ENCODE measurements around the gene MORN4. TPM values are rescaled to one million over a fixed set of nuclear protein-coding genes. Genes with fewer than 3 reads are reported as not detected.
A peak's percentile ranks its signal among the peaks of the same experiment; 100 is the strongest.
"Not testable (repeated sequence)": the region's sequence is repeated elsewhere in the genome, so short reads cannot be mapped to it uniquely, and the experiment has no call there.

The MORN4 gene
- total and polyA plus RNA-seq, 3 experiments from 2014 or later = 1.7 to 3.1 (median 2.7) TPM

DNA sequence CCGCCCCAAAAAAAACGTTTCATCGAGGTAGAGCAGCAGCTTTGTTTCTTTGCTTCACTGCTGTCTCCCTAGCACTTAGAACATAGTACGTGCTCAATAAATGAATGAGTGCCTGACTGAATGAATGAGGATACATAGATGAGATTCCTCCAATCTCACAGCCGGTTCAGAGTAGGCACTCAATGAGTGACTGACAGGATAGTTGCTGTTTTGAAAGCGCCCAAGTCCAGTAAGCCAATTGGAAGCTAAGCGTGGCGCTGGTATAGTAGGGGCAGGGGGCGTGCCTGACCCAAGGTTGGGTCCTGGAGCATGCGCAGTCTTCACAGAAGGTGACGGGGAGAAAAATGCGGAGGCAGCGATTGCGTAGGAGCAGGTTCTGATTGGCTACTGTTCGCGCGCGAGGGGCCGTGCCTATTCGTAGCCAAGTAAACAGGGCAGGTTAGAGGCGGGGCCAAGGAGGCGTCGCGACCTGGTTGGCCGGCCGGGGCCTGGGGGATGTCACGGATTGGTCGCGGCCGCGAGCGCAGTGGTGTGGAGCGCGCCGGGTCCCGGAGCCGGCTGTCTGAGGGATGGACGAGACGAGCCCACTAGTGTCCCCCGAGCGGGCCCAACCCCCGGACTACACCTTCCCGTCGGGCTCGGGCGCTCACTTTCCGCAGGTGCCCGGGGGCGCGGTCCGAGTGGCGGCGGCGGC lies 7.0 kb upstream of the MORN4 start, which contains the start of gene PI4K2A:
Gene PI4K2A (plus strand): TSS at position 498 of the 694 bp plus-strand sequence. CDS start 72 bp downstream, at position 570.
- ChIA-PET POLR2A (interaction anchor here (0.6 to 0.9 kb wide), 2 partner anchors 9 to 96 kb away, joined by 3 to 5 read pairs; no protein-coding TSS in a partner anchor), CTCF (no interaction called here)
- Mint-ChIP-seq H3K4me1 (peaks cover 26 to 31% (median 27%) of the 10 kb centered on the region in 3 donors), H3K4me3 (peak within 1 kb of the TSS; percentile 94 to 99 (median 96)), H3K9me3 (no peaks in the 10 kb centered on the region), H3K27me3 (no peaks in the 10 kb centered on the region), H3K27ac (peak within 1 kb of the TSS; percentile 83 to 99 (median 90)), H3K36me3 (peaks cover 0 to 19% (median 2%) of the 10 kb centered on the region in 3 donors)
- peak; percentile 98 to 99 (median 98) for DNase-seq
- Histone ChIP-seq H3K9me3 (ENCODE audit: low read length) (no peaks in the 10 kb centered on the region), H3K4me3 (ENCODE audit: low read length) (peak within 1 kb of the TSS; percentile 78), H3K36me3 (ENCODE audit: insufficient read depth, low read length) (no peaks in the 10 kb centered on the region), H3K27ac (ENCODE audit: low read depth, low read length) (peak within 1 kb of the TSS; percentile 65), H3K27me3 (ENCODE audit: insufficient read depth, low read length, poor library complexity, severe bottlenecking) (no peaks in the 10 kb centered on the region), H3K4me1 (ENCODE audit: insufficient read depth, low read length) (peaks cover 18% of the 10 kb centered on the region)

GRCh38 chr10:97639090-97639489 lies 5.8 kb upstream of the MORN4 start:
- H3K9me3 ChIP-seq (ENCODE audit: low read length); H3K27me3 ChIP-seq (ENCODE audit: insufficient read depth, low read length, poor library complexity, severe bottlenecking); H3K36me3 ChIP-seq (ENCODE audit: insufficient read depth, low read length); H3K9me3 Mint-ChIP-seq; DNase-seq; H3K27me3 Mint-ChIP-seq; POLR2A ChIA-PET; H3K4me3 Mint-ChIP-seq; H3K4me3 ChIP-seq (ENCODE audit: low read length); H3K27ac ChIP-seq (ENCODE audit: low read depth, low read length): not testable (repeated sequence)
- H3K27ac Mint-ChIP-seq = peak overlapping the region in 1 of 8 donors; percentile 7
- peaks cover 18% of the 10 kb centered on the region for H3K4me1 ChIP-seq (ENCODE audit: insufficient read depth, low read length)
- peaks cover 24 to 31% (median 27%) of the 10 kb centered on the region in 3 donors for H3K4me1 Mint-ChIP-seq
- CTCF ChIA-PET = interaction anchor here (1.0 to 1.1 kb wide), 2 partner anchors 9 to 38 kb away, joined by 3 read pairs; no protein-coding TSS in a partner anchor
- H3K36me3 Mint-ChIP-seq = peaks cover 0 to 10% (median 2%) of the 10 kb centered on the region in 3 donors

- Mint-ChIP-seq H3K27me3 (peaks cover 0 to 3% of the 10 kb centered on the region in 2 donors), H3K36me3 (peaks cover 0 to 10% (median 3%) of the 10 kb centered on the region in 3 donors), H3K4me1 (peaks cover 18 to 23% (median 22%) of the 10 kb centered on the region in 3 donors), H3K4me3 (no peak overlapping the region), H3K9me3 (no peaks in the 10 kb centered on the region), H3K27ac (no peak overlapping the region)
- Histone ChIP-seq H3K27me3 (ENCODE audit: insufficient read depth, low read length, poor library complexity, severe bottlenecking) (no peaks in the 10 kb centered on the region), H3K4me3 (ENCODE audit: low read length) (no peak overlapping the region), H3K36me3 (ENCODE audit: insufficient read depth, low read length) (no peaks in the 10 kb centered on the region), H3K4me1 (ENCODE audit: insufficient read depth, low read length) (peaks cover 11% of the 10 kb centered on the region), H3K27ac (ENCODE audit: low read depth, low read length) (no peak overlapping the region), H3K9me3 (ENCODE audit: low read length) (no peaks in the 10 kb centered on the region)
- CTCF ChIA-PET = no interaction called here
- DNase-seq = no peak
- POLR2A ChIA-PET = no interaction called here
Measured at GRCh38 chr10:97635577-97635976, 2.3 kb upstream of the MORN4 start.

GRCh38 chr10:97633921-97634320 lies 621 bp upstream of the MORN4 start:
- H3K36me3 Mint-ChIP-seq = peaks cover 0 to 8% (median 3%) of the 10 kb centered on the region in 3 donors
- peak overlapping the region in 7 of 8 donors; percentile 51 to 94 (median 88) for H3K27ac Mint-ChIP-seq
- H3K4me3 ChIP-seq (ENCODE audit: low read length) = peak overlapping the region; percentile 68
- peak in 1 of 5 donors; percentile 1 for DNase-seq
- H3K27me3 Mint-ChIP-seq = peaks cover 0 to 3% of the 10 kb centered on the region in 2 donors
- POLR2A ChIA-PET = no interaction called here
- peaks cover 14 to 17% (median 15%) of the 10 kb centered on the region in 3 donors for H3K4me1 Mint-ChIP-seq
- H3K36me3 ChIP-seq (ENCODE audit: insufficient read depth, low read length) = no peaks in the 10 kb centered on the region
- CTCF ChIA-PET = no interaction called here
- H3K27ac ChIP-seq (ENCODE audit: low read depth, low read length) = no peak overlapping the region
- H3K9me3 Mint-ChIP-seq = no peaks in the 10 kb centered on the region
- H3K4me1 ChIP-seq (ENCODE audit: insufficient read depth, low read length) = peaks cover 6% of the 10 kb centered on the region
- peak overlapping the region; percentile 96 to 99 (median 98) for H3K4me3 Mint-ChIP-seq
- no peaks in the 10 kb centered on the region for H3K9me3 ChIP-seq (ENCODE audit: low read length)
- no peaks in the 10 kb centered on the region for H3K27me3 ChIP-seq (ENCODE audit: insufficient read depth, low read length, poor library complexity, severe bottlenecking)

DNA sequence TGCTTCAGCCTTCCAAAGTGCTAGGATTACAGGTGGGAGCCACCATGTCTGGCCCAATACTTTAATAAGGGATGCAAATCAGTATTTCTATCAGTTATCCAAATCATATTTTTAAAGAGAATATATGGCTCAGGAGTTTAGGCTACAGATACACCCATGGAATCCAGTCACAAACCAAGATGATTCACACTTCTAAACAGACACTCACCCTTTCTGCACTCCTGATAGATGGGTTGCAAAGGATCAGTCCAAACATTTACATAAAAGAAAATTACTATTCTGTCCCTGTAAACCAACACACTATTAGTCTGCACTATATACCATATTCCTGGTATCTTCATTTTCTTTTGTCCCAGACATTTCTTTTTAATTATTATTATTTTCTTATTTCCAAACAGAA lies 2.2 kb downstream of the MORN4 start:
- Histone ChIP-seq H3K36me3 (ENCODE audit: insufficient read depth, low read length) (no peaks in the 10 kb centered on the region), H3K9me3 (ENCODE audit: low read length) (no peaks in the 10 kb centered on the region), H3K27me3 (ENCODE audit: insufficient read depth, low read length, poor library complexity, severe bottlenecking) (no peaks in the 10 kb centered on the region), H3K4me1 (ENCODE audit: insufficient read depth, low read length) (peaks cover 6% of the 10 kb centered on the region), H3K27ac (ENCODE audit: low read depth, low read length) (no peak overlapping the region), H3K4me3 (ENCODE audit: low read length) (no peak overlapping the region)
- ChIA-PET CTCF (no interaction called here), POLR2A (no interaction called here)
- no peak for DNase-seq
- Mint-ChIP-seq H3K36me3 (peaks cover 0 to 8% (median 3%) of the 10 kb centered on the region in 3 donors), H3K9me3 (no peaks in the 10 kb centered on the region), H3K4me1 (peaks cover 14 to 17% (median 15%) of the 10 kb centered on the region in 3 donors), H3K4me3 (peak overlapping the region in 2 of 7 donors; percentile 23 to 50), H3K27me3 (peaks cover 0 to 3% of the 10 kb centered on the region in 2 donors), H3K27ac (peak overlapping the region in 1 of 8 donors; percentile 36)

DNA sequence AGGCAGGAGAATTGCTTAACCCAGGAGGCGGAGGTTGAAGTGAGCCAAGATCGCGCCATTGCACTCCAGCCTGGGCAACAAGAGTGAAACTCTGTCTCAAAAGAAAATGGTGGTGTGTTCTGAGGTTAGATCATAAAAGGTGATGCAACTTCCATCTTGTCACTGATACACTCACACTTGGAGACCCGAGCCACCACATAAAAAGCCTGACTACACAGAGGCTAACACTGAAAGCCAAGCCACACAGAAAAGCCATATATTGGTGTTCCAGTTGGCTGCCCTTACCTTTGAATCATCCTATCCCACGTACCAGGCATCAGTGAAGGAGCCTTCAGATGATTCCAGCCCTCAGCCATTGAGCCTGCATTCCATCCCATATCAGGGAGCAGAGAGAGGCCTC lies 4.0 kb downstream of the MORN4 start:
- Mint-ChIP-seq H3K9me3 (no peaks in the 10 kb centered on the region), H3K27ac (no peak overlapping the region), H3K4me3 (peak overlapping the region in 1 of 7 donors; percentile 19), H3K4me1 (peaks cover 14 to 17% (median 15%) of the 10 kb centered on the region in 3 donors), H3K27me3 (peaks cover 0 to 3% of the 10 kb centered on the region in 2 donors), H3K36me3 (peaks cover 0 to 8% (median 3%) of the 10 kb centered on the region in 3 donors)
- ChIA-PET POLR2A (no interaction called here), CTCF (interaction anchor here (0.9 kb wide), 1 partner anchor 10 kb away, joined by 3 read pairs; no protein-coding TSS in a partner anchor)
- Histone ChIP-seq H3K9me3 (ENCODE audit: low read length) (no peaks in the 10 kb centered on the region), H3K4me1 (ENCODE audit: insufficient read depth, low read length) (peaks cover 6% of the 10 kb centered on the region), H3K36me3 (ENCODE audit: insufficient read depth, low read length) (no peaks in the 10 kb centered on the region), H3K4me3 (ENCODE audit: low read length) (no peak overlapping the region), H3K27ac (ENCODE audit: low read depth, low read length) (no peak overlapping the region), H3K27me3 (ENCODE audit: insufficient read depth, low read length, poor library complexity, severe bottlenecking) (no peaks in the 10 kb centered on the region)
- no peak for DNase-seq

GRCh38 chr10:97628228-97628627 lies 5.1 kb downstream of the MORN4 start:
- no peaks in the 10 kb centered on the region for H3K36me3 ChIP-seq (ENCODE audit: insufficient read depth, low read length)
- Mint-ChIP-seq H3K9me3 (no peaks in the 10 kb centered on the region), H3K27ac (peak overlapping the region in 1 of 8 donors; percentile 38), H3K27me3 (peaks cover 0 to 1% of the 10 kb centered on the region in 2 donors), H3K4me1 (peaks cover 7 to 10% (median 8%) of the 10 kb centered on the region in 3 donors), H3K36me3 (peaks cover 0 to 4% (median 1%) of the 10 kb centered on the region in 3 donors), H3K4me3 (peak overlapping the region in 1 of 7 donors; percentile 59)
- H3K4me1 ChIP-seq (ENCODE audit: insufficient read depth, low read length) = peaks cover 6% of the 10 kb centered on the region
- H3K4me3 ChIP-seq (ENCODE audit: low read length) = no peak overlapping the region
- DNase-seq = no peak
- H3K27ac ChIP-seq (ENCODE audit: low read depth, low read length) = no peak overlapping the region
- no peaks in the 10 kb centered on the region for H3K9me3 ChIP-seq (ENCODE audit: low read length)
- CTCF ChIA-PET = no interaction called here
- no peaks in the 10 kb centered on the region for H3K27me3 ChIP-seq (ENCODE audit: insufficient read depth, low read length, poor library complexity, severe bottlenecking)
- POLR2A ChIA-PET = no interaction called here

DNA sequence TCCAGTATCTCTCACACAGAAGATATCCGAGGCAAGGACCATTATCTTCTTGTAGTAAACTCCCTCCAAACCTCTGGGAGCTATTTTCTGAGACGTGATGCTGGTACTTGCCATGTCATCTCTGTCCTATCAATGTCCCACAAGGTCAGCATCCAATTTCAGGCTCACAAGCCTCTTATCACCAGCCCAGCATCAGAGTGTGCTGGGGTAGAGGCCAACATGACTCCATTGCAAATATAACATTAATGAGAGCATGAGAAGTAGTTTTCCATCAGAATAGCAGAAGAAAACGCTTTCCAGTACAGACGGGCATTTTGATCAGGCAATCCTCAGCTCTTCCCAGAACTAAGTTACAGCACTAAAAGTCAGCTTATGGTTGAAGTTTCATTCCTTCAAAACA lies 5.6 kb downstream of the MORN4 start:
- no peaks in the 10 kb centered on the region for H3K36me3 ChIP-seq (ENCODE audit: insufficient read depth, low read length)
- POLR2A ChIA-PET = interaction anchor here (0.6 kb wide), 1 partner anchor 362 kb away, joined by 3 read pairs; no protein-coding TSS in a partner anchor
- no peaks in the 10 kb centered on the region for H3K36me3 Mint-ChIP-seq
- H3K27me3 Mint-ChIP-seq = no peaks in the 10 kb centered on the region
- no peaks in the 10 kb centered on the region for H3K9me3 Mint-ChIP-seq
- DNase-seq = no peak
- H3K27ac ChIP-seq (ENCODE audit: low read depth, low read length) = no peak overlapping the region
- no peaks in the 10 kb centered on the region for H3K9me3 ChIP-seq (ENCODE audit: low read length)
- H3K4me3 Mint-ChIP-seq = no peak overlapping the region
- H3K27ac Mint-ChIP-seq = peak overlapping the region in 2 of 8 donors; percentile 38 to 59
- peaks cover 4 to 5% (median 5%) of the 10 kb centered on the region in 3 donors for H3K4me1 Mint-ChIP-seq
- H3K4me1 ChIP-seq (ENCODE audit: insufficient read depth, low read length) = peaks cover 3% of the 10 kb centered on the region
- H3K4me3 ChIP-seq (ENCODE audit: low read length) = no peak overlapping the region
- CTCF ChIA-PET = no interaction called here
- no peaks in the 10 kb centered on the region for H3K27me3 ChIP-seq (ENCODE audit: insufficient read depth, low read length, poor library complexity, severe bottlenecking)
